Colon (tissue), 2 donors: ENCODE data around the gene MRPL43.
"Not testable (repeated sequence)": the region's sequence is repeated elsewhere in the genome, so short reads cannot be mapped to it uniquely, and the experiment has no call there.

Experiments used
- FAIRE-seq: peaks from 2 replicates; lab custom pipeline; 2012; peaks lifted over from hg19 to GRCh38; lab: Jason Lieb, UNC
- donor health status: control.
- donor health status: control.

MRPL43 gene

DNA sequence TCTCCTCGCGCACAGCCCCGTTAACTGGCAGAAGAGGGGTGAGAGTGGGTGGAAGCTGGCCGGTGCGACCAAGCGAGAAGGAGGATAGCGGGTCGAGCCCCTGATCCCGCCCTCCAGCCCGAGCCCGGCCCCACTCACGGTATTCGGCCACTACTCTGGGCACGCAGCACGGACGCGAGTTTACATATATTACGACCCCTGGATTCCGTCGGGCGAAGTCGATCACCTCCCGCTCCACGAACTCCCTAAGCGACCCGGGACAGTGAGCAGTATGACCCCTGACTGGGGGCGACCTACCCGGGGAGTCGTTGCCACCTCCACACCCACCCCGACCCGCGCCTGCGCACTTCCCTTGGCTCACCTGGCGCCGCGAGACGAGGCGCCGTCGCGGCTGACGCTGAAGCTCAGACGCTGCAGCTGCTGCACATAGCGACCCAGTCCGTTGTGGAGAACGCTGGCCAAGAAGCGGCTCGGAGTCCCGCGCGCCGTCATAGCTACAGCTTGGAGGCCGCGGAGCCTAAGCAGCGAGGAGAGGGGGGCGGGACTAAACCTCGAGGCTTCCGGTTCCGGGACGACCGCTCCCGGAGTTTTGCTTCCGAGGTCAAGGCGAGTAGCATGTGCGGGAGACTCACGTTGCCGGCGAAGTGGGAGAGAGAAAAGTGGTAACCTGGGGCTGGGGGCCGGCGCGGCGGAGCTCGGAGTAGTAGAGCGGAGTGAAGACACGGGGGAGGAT is at the start of gene MRPL43, which contains the start of gene TWNK:
Gene MRPL43 (minus strand): TSS at position 546 of the 733 bp plus-strand sequence. CDS start 54 bp downstream, at position 492.
Gene TWNK (plus strand): TSS at position 592 of the 733 bp plus-strand sequence. CDS start 668 bp downstream, outside the sequence.
- no peak for FAIRE-seq

DNA sequence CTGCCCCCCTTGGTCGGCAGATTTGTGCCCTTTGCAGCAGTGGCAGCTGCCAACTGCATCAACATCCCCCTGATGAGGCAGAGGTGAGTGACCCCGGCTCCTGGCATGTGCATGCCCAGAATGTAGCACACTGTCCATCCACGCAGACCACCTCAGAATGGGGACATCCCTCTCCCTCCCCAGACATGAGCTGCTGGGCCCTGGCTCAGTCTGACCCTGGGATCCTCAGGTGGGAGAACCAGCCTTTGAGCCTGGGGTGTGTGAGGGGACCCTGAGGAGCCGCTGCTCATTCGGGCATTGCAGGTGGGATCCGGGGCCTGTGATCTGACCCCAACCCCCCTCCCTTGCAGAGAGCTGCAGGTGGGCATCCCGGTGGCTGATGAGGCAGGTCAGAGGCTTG is 49.4 kb upstream of the MRPL43 start:
- no peak for FAIRE-seq

DNA sequence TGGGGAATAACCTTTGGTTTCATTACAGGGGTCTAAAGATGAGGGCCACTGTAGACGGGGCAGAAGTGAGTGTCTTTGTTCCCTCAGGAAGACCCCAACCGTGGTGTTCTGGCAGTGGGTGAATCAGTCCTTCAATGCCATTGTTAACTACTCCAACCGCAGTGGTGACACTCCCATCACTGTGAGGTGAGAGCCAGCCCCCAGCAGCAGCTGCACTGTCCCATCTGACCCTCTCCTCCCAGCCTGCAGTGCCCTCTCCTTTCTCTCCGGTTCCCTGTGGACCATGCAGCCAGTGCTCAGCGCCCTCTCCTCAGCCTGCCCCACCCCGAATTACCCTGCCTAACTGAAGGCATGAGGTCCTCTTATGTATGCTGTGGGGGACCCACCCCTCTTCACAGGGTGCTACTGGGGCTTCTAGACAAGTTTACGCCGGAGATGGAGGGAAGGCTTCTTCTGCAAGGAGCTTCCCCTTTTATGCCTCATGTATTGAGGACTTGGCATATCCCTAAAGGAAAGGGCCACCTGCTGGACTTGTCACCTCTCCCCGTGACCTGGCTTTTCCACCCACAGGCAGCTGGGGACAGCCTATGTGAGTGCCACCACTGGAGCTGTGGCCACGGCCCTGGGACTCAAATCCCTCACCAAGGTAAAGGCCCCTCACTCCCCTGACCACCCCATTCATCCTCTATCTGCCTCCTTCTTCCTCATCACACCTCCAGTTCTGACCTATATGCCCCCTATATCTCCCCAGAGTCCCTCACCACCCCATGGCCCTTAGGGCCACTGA is 48.8 kb upstream of the MRPL43 start:
- no peak for FAIRE-seq

DNA sequence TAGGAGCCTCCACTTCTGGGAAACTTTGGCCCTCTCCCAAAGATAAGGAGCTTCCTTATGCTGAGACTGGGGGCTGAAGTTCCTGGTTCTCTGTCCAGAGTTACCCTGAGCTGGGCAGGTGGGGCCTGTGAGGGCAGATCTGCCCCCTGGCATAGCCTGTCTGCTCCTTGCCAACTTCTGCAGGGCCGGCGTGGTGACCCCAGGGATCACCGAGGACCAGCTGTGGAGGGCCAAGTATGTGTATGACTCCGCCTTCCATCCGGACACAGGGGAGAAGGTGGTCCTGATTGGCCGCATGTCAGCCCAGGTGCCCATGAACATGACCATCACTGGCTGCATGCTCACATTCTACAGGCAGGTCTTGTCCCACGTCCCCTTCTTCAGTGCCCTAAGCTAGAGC is 48.0 kb upstream of the MRPL43 start:
- FAIRE-seq, result no peak

- FAIRE-seq, result not testable (repeated sequence)
These were observed 47.1 kb upstream of the MRPL43 start for GRCh38 chr10:101034404-101034803.

GRCh38 chr10:101033276-101033675 is 46.0 kb upstream of the MRPL43 start:
- FAIRE-seq, result no peak

DNA sequence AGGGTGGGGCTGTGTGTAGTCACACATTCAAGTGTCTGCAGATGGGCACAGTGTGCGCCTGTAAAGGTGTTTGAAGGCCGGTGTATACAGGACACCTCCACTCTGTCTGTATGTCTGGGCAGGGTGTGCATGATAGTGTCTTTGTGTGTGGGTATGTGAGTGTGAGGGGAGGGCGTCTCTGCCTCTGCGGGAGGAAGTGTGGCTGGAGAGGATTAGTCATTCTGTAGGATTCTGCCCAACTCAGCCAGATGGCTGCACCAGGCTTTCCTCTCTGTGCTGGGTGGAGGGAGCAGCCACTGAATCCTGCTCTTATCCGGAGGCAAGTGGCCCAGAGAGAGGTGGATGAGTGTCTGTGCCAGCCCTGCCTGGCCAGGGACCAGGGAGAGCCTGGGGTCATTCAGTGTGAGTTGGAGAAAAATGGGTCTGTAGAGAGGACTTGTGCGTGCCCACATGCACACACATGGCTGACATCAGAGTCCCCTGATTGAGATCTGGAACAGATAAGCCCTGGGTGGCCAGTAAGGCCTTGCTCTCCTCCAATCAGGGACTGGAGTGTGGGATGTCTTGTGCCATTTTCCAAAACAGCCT is 45.4 kb upstream of the MRPL43 start:
- FAIRE-seq, result no peak

DNA sequence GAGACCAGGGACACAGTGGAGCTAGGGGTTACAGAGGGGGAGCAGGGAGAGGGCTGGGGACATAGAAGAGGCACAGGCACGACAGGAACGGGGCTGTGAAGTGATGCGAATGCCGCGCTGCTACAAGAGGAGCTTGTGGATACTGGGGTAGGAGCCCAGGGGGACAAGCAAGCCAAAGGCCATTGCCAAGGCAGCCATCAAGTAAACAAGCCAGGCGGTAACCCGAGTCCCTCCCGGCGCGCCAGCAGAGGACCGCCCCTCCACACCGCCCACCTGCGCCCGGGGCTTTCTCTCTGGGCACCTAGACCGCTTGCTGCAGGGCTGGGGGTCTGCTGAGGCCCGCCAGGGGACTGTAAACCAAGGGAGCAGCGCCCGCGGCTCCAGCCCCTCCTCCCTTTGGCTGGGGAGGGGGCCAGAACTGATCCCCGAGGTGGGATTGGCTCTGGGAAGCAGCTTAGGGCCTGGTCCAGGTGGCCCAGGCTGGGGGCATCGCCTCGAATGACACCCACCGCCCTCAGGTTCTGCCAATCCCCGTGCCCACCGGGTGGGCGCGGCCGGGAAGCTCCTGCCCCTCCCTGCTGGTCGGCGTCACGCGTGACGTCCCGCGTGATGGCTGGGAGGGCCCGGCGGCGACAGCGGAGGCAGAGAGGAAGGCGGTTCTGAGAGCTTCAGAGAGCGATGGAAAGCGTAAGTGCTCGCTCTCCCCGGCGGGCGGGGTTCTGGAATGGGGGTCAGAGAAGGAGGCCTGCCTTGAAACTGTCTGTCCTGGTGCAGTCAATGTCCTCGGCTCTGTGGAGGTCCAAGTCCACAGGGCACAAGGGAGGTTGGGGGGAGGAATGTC is 44.7 kb upstream of the MRPL43 start:
- FAIRE-seq, result no peak

DNA sequence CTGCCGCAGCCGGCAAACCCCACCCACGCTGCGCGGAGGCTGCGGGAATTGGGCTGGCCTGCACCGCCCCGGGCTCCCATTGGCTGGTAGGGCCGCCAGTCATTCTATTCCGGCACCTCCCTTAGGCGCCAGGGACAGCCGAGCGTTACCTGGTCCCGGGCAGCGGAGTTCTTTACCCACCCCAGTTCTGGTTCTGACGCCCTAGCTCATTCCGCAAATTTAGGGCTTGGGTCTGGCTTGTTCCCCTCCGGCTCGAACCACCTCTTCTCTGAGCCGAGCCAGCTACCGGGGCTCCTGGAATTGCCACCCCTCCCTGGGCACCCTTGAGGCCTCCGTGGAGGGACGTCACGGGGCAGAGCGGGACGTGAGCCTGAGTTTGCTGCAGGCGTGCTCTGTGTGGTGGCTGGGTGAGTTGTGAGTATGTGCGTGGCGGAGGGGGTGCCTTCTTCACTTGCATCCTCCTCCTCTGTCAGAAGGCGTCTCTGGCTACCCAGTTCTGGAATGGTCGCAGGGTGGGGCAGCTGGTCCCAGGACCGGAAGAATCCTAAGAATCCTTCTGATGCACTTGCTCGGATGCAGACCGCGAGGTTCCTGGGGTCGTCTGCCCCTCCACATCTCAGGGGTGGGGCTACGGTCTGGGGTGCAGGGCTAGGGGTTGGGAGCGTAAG is 44.0 kb upstream of the MRPL43 start, which contains the start of the genes PDZD7 and SFXN3:
Gene PDZD7 (minus strand): TSS at position 2 of the 668 bp plus-strand sequence. CDS start 910 bp downstream, outside the sequence.
Gene SFXN3 (plus strand): TSS at position 107 of the 668 bp plus-strand sequence. CDS start 3,461 bp downstream, outside the sequence.
- no peak for FAIRE-seq

- no peak for FAIRE-seq
These were observed 43.3 kb upstream of the MRPL43 start for GRCh38 chr10:101030496-101031127.

- FAIRE-seq, result no peak
These were observed 42.4 kb upstream of the MRPL43 start for GRCh38 chr10:101029520-101030295.

DNA sequence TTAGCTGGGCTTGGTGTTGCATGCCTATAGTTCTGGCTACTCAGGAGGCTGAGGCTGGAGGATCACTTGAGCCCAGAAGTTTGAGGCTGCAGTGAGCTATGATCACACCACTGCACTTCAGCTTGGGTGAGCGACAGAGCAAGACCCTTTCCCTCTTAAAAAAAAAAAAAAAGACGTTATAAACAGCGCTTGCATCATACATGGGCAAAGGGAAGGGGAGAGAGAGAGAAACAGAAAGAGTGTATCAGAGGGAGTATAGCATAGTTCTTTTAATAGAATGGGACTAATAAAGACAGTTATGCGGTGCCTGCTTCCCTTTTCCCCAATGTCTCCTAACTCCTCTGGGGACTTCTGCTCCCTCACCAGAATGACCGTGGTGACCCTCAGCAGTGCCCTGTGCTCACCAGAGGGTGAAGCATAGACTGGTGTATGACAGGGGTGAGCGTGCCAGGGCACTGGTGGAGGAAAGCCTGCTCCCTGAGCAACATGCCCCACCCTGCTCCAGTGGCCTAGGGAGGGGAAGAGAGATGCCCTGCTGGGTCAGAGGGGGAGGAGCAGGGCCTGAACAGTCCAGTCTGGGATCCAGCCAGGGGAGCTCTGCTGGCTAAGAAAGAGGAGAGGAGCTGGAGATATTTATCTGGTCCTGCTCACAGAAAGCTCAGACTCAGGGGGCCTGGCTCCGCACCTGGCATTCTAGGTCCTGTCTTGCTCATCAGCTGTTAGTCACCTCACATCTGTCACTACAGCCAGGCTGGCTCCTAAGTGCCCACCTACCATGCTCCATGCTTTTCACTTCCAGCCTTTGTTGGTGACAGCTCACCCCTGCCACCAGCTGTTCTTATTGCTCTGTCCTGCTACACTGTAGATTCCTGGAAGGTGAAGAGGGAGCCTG is 41.4 kb upstream of the MRPL43 start:
- FAIRE-seq, result no peak

- FAIRE-seq, result no peak
These were observed 39.9 kb upstream of the MRPL43 start for GRCh38 chr10:101027106-101027720.

- no peak for FAIRE-seq
These were observed 35.8 kb upstream of the MRPL43 start for GRCh38 chr10:101022967-101023705.

DNA sequence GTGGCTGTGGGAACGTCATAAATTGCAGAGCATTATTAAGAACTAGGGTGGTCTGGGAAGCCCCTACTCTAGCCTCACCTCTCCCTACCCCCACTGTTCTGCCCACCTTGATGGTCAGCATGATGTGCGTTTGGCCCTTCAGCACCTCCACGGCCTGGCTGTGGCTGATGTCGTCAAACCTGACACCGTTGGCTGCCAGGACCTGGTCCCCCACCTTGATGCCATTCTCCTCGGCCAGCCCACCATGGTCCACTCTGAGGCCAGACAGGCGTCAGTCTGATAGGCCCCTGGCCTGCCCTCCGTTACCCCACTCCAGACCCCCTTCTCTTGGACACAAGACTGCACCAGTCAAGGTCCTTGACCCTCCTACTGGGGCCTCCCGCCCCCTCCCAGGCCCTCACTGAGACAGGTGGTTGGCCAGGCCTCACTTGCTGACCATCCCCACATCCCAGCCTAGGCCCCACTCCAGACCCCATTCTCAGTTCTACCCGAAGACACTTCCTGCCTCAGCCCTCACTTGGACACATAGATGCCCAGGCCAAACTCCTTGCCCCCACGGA is 34.5 kb upstream of the MRPL43 start:
- no peak for FAIRE-seq

- FAIRE-seq, result no peak
These were observed 33.9 kb upstream of the MRPL43 start for GRCh38 chr10:101021239-101021638.

DNA sequence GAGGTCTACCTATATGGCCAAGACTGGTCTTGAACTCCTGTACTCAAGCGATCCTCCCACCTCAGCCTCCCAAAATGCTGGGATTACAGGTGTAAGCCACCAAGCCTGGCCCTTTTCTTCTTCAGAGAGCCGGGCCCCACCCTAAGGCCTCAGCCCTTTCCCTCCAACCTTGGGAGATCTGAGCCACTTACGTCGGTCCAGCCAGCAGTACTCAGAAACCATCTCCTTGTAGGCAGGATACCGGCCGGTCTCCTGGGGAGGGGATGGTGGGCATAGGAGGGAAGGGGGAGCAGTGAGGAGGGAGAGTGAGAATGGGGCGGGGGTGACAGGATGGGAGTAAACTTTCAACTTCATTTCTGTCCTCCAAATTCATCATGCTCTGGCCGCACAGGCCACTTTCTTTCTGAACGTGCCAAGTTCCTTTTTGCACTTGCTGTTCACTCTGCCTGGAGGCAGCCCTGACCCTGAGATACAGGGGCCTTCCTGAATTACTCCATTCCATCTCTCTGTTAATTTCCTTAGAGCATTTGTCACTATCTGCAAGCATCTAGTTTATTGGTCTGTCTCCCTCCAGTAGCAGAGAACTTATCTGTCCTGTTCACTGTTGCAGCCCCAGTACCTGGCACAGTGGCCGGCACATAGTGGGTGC is 33.3 kb upstream of the MRPL43 start:
- no peak for FAIRE-seq
